ENCODE measurements around the gene PRX.

GRCh38 chr19:40370997-40371801 is 42.0 kb downstream of the PRX start:
- TF ChIP-seq POLR2A (IDR thresholded peaks at IDR 0.05; ENCODE audit: low read length) (no peak), GATA1 (IDR thresholded peaks at IDR 0.05; ENCODE audit: low read depth, low read length) (no peak)

Data from erythroblast (primary cell).